Caco-2 (cell line): ENCODE results near the gene PALD1. TPM values are rescaled to one million over a fixed set of nuclear protein-coding genes. Genes with fewer than 3 reads are reported as not detected.

Source experiments
- BruUV-seq: library from RNA; stranded (reverse); fragments of 400-500 nt; replicated peaks from 2 replicates; lab custom pipeline; 2021; lab: Mats Ljungman, UMichigan
- CTCF ChIA-PET: fragments of 300-600 bp; sonication (Branson Sonifier 250); formaldehyde crosslinking; loops from one replicate; lab custom pipeline; 2022; ENCODE audit warnings: antibody characterized with exemption; lab: Charles Lee
- POLR2A ChIA-PET: fragments of 300-600 bp; sonication (Branson Sonifier 250); formaldehyde crosslinking; loops from one replicate; lab custom pipeline; 2022; ENCODE audit warnings: antibody characterized with exemption; lab: Charles Lee
- DNase-seq, 2 experiments: peaks; one replicate each; pipeline versions ENCODE4 v3.0.0 to v3.0.0-alpha.2; 2020 to 2022
- H3K27me3 ChIP-seq: replicated peaks from 2 replicates; pipeline ENCODE4 v1.6.0; 2011; ENCODE audit warnings: low read length; ENCODE audit not compliant: control insufficient read depth, insufficient read depth
- H3K36me3 ChIP-seq: 2 replicates; pipeline ENCODE4 v1.5.1; 2011; ENCODE audit warnings: low read length; ENCODE audit not compliant: control insufficient read depth, insufficient read depth
- H3K4me1 ChIP-seq: fragments of 250-450 bp; sonication (Bioruptor Pico); 2 replicates; pipeline ENCODE4 v1.5.1; 2020; ENCODE audit warnings: mild to moderate bottlenecking
- H3K4me3 ChIP-seq: 2 replicates; pipeline ENCODE4 v1.5.1; 2011; ENCODE audit warnings: low read depth, mild to moderate bottlenecking, control low read depth, low read length
- H3K9me3 ChIP-seq: fragments of 250-450 bp; sonication (Bioruptor Pico); 2 replicates; pipeline ENCODE4 v1.5.1; 2020; ENCODE audit warnings: mild to moderate bottlenecking, moderate library complexity
- H3K27ac Mint-ChIP-seq: one replicate; pipeline ENCODE4 v1.8.0; 2022; ENCODE audit warnings: mixed read lengths; ENCODE audit not compliant: unreplicated experiment
- H3K27me3 Mint-ChIP-seq: one replicate; pipeline ENCODE4 v1.8.0; 2022; ENCODE audit warnings: mixed read lengths; ENCODE audit not compliant: insufficient read depth, unreplicated experiment
- H3K36me3 Mint-ChIP-seq: one replicate; pipeline ENCODE4 v1.8.0; 2022; ENCODE audit warnings: mild to moderate bottlenecking, mixed read lengths; ENCODE audit not compliant: insufficient read depth, unreplicated experiment
- H3K4me1 Mint-ChIP-seq: one replicate; pipeline ENCODE4 v1.8.0; 2022; ENCODE audit warnings: low read depth, mixed read lengths; ENCODE audit not compliant: unreplicated experiment
- H3K4me3 Mint-ChIP-seq: one replicate; pipeline ENCODE4 v1.8.0; 2022; ENCODE audit warnings: mild to moderate bottlenecking, moderate library complexity, mixed read lengths; ENCODE audit not compliant: unreplicated experiment
- H3K9me3 Mint-ChIP-seq: one replicate; pipeline ENCODE4 v1.8.0; 2022; ENCODE audit warnings: mixed read lengths; ENCODE audit not compliant: unreplicated experiment
- CTCF ChIP-seq, 2 experiments: fragments of 200-600 bp in 1 of 2; IDR thresholded peaks; 1 replicate in 1 of 2; 2 replicates in 1 of 2; pipeline versions ENCODE4 v1.5.1 to v1.8.0; 2011 to 2022; ENCODE audit warnings: antibody characterized with exemption in 1 of 2, control low read depth in 1 of 2, inconsistent platforms in 1 of 2, low read depth in 1 of 2, low read length in 1 of 2, mild to moderate bottlenecking in 1 of 2, moderate library complexity in 1 of 2; ENCODE audit not compliant: insufficient read depth in 1 of 2, severe bottlenecking in 1 of 2, unreplicated experiment in 1 of 2
- intact Hi-C: fragments of 100-400 bp; cut with micrococcal nuclease; formaldehyde crosslinking; loops from one replicate; pipeline ENCODE4 v1.10.0; 2022; ENCODE audit not compliant: unreplicated experiment
- total RNA-seq: library from RNA; stranded (reverse); gene quantifications from 2 replicates; pipeline ENCODE4 v1.2.3, GENCODE V29; 2022

Gene PALD1
- total RNA-seq, 1 experiment from 2014 or later, result 10.3 TPM

GRCh38 chr10:70528314-70528713, 49.7 kb downstream of the PALD1 start:
- Mint-ChIP-seq H3K36me3 (no peaks in the 10 kb centered on the region), H3K4me1 (no peaks in the 10 kb centered on the region), H3K4me3 (no peak overlapping the region), H3K27ac (no peak overlapping the region), H3K27me3 (no peaks in the 10 kb centered on the region), H3K9me3 (no peaks in the 10 kb centered on the region)
- CTCF ChIA-PET, result interaction anchor here (0.5 to 0.8 kb wide), 2 partner anchors 59 to 141 kb away, joined by 3 to 7 read pairs; no protein-coding TSS in a partner anchor
- no peak for TF ChIP-seq CTCF (IDR thresholded peaks at IDR 0.05; ENCODE audit: insufficient read depth in 1 of 2, low read depth in 1 of 2, low read length in 1 of 2, severe bottlenecking in 1 of 2, unreplicated experiment in 1 of 2)
- no peak overlapping the region for H3K4me3 ChIP-seq
- no peaks in the 10 kb centered on the region for H3K9me3 ChIP-seq
- POLR2A ChIA-PET, result no interaction called here
- H3K36me3 ChIP-seq, result no peaks in the 10 kb centered on the region
- BruUV-seq, result no TSS peak
- no peak for DNase-seq
- intact Hi-C loops, result no loop called here
- no peaks in the 10 kb centered on the region for H3K27me3 ChIP-seq
- no peaks in the 10 kb centered on the region for H3K4me1 ChIP-seq

- Mint-ChIP-seq H3K9me3 (no peaks in the 10 kb centered on the region), H3K4me1 (no peaks in the 10 kb centered on the region), H3K36me3 (no peaks in the 10 kb centered on the region), H3K4me3 (no peak overlapping the region), H3K27ac (no peak overlapping the region), H3K27me3 (no peaks in the 10 kb centered on the region)
- Histone ChIP-seq H3K9me3 (no peaks in the 10 kb centered on the region), H3K36me3 (no peaks in the 10 kb centered on the region), H3K27me3 (no peaks in the 10 kb centered on the region), H3K4me1 (no peaks in the 10 kb centered on the region), H3K4me3 (no peak overlapping the region)
- DNase-seq, result peak; percentile 70 to 77
- ChIA-PET CTCF (interaction anchor here (0.6 to 0.9 kb wide), 3 partner anchors 10 to 629 kb away, joined by 3 to 4 read pairs (median 3); no protein-coding TSS in a partner anchor), POLR2A (interaction anchor here (0.5 kb wide), 1 partner anchor 65 kb away, joined by 7 read pairs; no protein-coding TSS in a partner anchor)
- BruUV-seq, result no TSS peak
- no peak for TF ChIP-seq CTCF (IDR thresholded peaks at IDR 0.05; ENCODE audit: insufficient read depth in 1 of 2, low read depth in 1 of 2, low read length in 1 of 2, severe bottlenecking in 1 of 2, unreplicated experiment in 1 of 2)
- intact Hi-C loops, result no loop called here
Measured at GRCh38 chr10:70528741-70529362, 50.3 kb downstream of the PALD1 start.

- Histone ChIP-seq H3K4me3 (no peak overlapping the region), H3K4me1 (no peaks in the 10 kb centered on the region), H3K9me3 (no peaks in the 10 kb centered on the region), H3K36me3 (no peaks in the 10 kb centered on the region), H3K27me3 (no peaks in the 10 kb centered on the region)
- intact Hi-C loops, result no loop called here
- H3K4me3 Mint-ChIP-seq, result no peak overlapping the region
- POLR2A ChIA-PET, result no interaction called here
- no peak for TF ChIP-seq CTCF (IDR thresholded peaks at IDR 0.05; ENCODE audit: insufficient read depth in 1 of 2, low read depth in 1 of 2, low read length in 1 of 2, severe bottlenecking in 1 of 2, unreplicated experiment in 1 of 2)
- CTCF ChIA-PET, result interaction anchor here (1.2 kb wide), 1 partner anchor 99 kb away, joined by 5 read pairs; no protein-coding TSS in a partner anchor
- DNase-seq, result no peak
- no TSS peak for BruUV-seq
- H3K27ac Mint-ChIP-seq, result no peak overlapping the region
- no peaks in the 10 kb centered on the region for H3K9me3 Mint-ChIP-seq
- H3K27me3 Mint-ChIP-seq, result no peaks in the 10 kb centered on the region
- no peaks in the 10 kb centered on the region for H3K4me1 Mint-ChIP-seq
- H3K36me3 Mint-ChIP-seq, result no peaks in the 10 kb centered on the region
Measured at GRCh38 chr10:70529848-70530247, 51.3 kb downstream of the PALD1 start.
